GM21529 (cell line): Measurements from ENCODE around the gene MYO9B.

Experiments
- ATAC-seq: cut with Tn5 transposase; IDR thresholded peaks from one replicate; pipeline ENCODE4 v1.9.1; 2021; ENCODE audit not compliant: unreplicated experiment

The MYO9B gene

DNA sequence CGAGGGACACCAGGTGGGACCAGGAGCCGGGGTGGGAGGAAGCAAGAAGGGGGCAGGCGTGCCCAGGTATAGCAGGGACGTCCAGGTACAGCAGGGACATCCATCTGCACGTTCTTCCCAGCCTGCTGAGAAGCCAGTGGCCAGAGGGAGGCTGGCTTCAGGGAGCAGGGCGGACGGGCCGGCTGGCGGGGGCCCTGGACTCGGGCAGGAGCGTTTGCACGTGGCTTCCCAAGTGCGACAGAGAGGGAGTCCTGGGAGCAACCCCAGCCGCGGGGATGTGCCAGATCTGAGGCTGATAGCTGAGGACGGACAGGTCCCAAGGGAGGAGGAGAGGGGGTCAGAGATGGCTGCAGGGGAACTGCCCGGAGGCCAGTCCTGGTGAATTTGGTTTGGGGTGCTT, 36.7 kb downstream of the MYO9B start:
- ATAC-seq: no peak

DNA sequence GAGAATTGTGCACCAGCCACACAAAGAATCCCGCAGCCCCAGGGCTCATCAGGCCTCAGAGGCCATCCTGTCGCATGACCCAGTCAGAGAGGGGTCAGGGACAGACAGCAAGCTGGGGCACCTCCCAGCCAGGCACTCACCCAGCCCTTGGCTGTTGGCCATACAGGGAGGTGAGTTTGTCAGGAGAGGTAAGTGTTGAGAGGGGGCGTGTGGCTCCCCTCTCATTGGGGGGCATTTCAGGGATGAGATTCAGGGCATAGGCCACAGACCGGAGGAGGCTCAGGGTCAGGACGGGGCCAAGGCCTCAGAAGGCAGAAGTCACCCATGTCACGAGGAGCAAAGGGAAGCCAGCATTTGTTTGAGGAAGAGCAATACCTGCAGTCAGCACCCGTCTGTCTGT, 37.1 kb downstream of the MYO9B start:
- no peak for ATAC-seq

DNA sequence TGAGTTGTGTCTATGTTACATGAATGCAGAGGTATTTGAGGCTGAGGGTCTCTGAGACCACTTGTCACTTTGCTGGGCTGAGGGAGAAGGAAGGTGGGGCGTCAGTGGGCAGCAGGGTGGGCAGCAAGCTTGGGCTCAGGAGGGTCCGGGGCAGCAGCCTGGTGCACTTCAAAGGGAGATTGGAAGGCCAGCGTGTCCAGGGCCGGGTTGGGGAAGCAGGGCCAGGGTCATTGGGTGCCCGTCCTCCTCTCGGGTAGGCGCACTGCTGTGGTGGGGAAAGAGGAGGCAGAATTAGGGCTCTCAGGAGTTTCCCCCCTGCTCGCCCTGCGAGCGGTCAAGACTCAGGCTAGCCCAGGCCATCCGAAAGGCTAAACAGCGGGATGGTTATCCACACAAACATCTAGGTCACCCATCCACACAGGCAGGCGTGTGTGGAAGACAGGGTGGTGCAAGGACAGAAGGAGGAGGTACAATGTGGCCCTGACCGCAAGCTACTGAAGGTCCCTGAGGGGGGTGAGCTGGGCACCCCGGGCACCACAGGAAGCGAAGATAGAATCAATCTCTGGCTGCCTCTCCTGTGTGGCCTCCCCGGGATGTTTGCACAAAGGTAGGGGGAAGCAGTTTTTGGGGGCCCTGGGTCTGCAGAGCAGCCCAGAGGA, 37.7 kb downstream of the MYO9B start:
- ATAC-seq: no peak

DNA sequence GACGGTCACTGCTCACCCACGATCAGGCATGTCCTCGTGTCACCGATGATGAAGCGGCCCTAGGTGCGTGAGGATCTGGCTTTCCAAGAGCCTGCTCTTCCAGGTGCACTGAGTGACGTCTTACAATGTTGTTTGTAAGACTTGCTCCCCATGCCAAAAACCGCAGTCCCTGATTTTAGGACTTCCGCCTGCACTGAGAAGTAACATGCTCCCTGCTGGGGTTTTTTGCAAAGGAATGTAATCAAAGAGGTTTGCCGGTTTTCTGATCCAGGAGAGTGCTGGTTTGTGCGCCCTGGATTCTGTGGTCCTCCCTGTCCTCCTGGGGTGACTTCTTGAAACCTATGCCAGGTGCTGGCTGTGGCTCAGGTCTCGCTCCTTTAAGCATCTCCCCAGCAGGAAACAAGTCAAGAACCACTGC, 38.8 kb downstream of the MYO9B start:
- no peak for ATAC-seq

DNA sequence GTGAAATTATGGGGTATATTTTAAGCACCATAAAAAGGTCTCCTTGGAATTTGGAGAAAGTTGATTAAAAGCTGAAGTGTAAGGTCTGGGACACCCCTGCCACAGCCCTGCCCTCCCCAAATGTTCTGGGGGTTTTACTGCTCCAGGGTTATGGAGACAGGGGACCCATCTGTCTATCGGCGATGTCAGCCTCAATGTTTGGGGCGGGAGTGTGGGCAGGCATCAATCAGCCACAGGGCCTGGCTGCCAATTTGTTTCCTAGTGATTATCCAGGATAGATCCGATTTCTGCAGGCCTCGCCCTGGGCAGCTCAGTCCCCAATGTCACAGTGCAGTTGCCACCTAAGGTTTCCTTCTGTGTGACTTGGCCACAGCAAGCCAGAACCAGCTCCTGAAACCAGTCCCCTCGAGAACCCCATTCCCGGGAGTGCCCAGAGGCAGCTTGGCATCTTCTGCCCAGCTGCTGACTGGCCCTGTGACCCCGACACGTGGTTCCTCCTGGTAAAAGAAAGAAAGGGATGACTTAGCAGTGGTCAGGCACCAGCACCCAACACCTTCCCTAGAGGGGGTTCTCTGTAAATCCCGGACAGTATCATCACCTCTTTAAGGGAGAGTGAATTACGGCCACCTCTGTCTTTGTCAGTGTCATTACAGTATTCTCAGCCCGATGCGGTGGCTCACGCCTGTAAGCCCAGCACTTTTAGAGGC, 41.6 kb downstream of the MYO9B start:
- ATAC-seq: no peak

DNA sequence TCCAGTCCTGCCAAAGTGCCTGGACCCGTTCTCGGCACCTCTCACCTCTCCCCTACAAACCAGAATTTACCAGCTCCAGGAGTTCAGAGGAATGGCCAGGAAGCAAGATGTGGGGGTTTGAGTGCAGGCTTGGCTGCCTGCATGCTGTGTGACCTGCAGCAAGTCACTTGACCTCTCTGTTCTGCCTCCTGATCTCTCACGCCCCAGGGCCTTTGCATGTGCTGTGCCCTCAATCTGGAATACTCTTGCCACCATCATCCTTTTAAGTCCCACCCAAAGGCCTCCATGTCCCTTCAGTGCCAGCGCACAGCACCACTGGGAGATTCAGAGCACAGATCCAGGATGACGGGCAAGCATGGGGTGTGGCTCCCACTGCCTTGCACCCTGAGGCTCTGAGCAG, 43.4 kb downstream of the MYO9B start:
- ATAC-seq: no peak

DNA sequence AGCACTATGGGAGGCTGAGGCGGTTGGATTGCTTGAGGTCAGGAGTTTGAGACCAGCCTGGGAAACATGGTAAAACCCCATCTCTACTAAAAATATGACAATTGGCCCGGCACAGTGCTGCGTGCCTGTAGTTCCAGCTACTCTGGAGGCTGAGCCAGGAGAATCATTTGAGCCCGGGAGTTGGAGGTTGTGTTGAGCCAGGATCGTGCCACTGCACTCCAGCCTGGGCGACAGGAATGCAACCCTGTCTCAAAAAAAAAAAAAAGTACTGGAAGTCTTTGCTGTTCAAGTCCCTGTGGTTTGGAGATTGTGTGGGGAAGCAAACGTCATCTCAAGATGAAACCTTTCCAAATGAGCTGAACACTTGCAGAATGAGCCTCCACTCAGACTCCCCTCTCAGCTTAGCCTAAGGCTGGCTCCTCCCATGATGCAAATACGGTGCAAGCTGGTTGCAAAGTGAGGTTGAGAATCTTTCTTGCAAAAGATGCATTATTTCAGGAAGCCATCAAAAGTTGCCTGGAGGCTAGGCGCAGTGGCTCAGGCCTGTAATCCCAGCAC, 46.2 kb downstream of the MYO9B start:
- ATAC-seq: no peak

DNA sequence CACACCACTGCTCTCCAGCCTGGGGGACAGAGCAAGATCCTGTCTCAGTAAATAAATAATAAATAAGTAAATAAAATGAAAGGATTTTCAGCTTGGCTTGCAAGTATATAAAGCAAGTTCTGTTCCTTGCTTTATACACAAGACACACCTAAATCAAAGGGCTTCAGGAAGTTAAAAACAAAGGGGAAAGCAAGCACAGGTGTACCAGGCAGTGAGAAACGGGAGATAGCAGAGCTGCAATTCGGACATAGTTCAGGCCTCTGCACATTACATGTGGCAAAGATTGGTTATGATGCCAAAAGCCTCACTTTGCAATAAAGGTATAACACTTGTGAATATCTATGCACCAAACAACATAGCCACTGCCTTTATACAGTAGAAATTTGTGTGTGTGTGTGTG, 47.5 kb downstream of the MYO9B start:
- ATAC-seq: no peak

DNA sequence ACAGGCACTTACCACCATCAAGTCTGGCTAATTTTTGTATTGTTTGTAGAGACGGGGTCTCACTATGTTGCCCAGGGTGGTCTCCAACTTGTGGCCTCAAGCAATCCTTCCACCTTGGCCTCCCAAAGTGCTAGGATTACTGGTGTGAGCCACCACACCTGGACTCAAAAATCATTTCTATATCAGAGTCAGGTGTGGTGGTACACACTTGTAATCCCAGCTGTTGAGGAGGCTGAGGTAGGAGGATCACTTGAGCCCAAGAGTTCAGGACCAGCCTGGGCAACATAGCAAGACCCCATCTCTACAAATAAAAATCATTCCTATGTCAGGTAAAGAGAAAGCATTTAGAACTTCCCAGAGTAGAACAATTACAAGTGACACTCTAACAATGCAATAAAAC, 48.4 kb downstream of the MYO9B start:
- ATAC-seq: no peak

DNA sequence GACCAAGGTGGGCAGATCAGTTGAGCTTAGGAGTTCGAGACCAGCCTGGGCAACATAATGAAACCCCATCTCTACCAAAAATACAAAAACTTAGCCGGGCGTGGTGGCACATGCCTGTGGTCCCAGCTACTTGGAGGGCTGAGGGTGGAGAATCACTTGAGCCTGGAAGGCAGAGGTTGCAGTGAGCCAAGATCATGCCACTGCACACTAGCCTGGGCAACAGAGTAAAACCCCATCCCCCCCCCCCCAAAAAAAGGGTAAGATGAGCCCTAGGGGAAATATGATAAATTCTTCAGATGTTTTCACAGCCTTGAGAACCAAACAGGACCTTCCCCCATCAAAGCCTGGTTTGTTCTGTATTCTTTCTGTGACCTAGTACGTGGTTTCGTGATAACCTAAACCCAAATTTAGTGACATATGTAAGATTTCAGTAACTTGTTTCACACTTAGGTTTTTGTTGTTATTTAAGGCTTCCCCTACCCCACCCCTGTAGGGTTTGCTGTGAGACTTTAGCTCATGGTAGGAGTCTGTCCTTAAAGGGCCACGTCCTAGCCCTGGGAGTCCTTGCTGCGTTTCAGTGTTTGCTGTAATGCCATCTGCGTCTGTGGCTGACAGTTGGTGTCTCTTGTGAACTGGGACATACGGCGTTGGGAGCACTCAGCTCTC, 49.6 kb downstream of the MYO9B start:
- peak; percentile 62 for ATAC-seq

DNA sequence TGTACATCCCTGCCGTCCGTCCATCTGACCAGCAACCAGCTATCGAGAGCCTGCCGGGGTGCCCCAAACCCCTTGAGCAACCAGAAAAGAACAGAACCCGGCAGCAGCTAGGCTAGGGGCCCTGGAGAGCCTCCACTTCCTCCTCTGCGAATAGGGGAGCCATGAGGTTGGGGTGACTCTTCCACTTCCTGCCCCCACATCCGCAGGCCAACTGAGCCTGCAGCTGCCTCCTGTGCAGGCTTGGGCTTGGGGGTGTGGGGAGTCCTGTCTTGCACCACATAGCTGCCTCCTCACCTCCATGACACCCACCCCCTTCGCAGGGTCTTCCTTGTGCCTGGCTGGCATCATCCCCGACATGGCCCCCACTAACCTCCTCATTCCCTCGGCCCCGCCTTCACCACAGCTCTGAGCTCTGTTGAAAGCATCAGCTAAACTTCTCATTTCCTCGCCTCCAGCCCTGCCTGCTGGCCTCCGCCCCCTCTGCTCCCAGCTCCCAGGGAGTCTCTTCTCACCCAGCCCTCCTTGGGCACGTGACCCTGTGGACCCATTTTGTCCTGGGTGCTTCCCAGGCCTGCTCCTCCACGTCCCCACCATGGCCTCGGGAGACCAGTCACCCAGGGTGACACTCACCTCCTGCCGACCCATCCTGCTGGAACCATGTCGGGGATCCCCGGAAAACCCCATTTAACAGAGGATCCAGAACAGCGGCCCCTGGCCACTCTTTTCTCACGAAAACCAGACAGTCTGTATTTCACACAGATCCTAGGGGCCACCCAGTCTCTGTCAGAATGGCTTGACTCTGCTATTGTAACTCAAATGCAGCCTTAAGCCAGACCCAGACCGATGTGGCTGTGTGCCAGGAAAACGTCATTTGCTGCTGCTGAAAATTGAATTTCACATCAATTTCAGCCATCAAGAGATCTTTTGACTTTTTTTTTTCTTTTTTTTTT, 50.4 kb downstream of the MYO9B start:
- ATAC-seq: peak; percentile 57

DNA sequence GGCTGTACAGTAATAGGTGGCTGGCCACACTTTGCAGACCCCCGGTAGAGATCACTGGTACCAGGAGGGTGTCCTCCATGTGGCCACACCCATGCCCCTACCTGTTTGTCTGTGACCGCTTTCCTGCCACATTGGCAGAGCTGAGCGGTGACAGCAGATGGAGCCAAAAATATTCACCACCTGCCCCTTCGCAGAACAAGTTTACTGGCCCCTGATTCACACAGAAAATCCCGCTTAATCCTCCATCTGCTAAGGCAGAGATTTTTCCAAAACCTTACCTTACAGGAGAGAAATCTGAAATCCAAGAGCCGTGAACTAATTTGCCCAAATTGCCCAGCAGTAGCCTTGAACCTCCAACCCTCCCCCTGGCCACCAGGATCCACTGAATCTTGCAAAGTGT, 52.1 kb downstream of the MYO9B start:
- no peak for ATAC-seq

DNA sequence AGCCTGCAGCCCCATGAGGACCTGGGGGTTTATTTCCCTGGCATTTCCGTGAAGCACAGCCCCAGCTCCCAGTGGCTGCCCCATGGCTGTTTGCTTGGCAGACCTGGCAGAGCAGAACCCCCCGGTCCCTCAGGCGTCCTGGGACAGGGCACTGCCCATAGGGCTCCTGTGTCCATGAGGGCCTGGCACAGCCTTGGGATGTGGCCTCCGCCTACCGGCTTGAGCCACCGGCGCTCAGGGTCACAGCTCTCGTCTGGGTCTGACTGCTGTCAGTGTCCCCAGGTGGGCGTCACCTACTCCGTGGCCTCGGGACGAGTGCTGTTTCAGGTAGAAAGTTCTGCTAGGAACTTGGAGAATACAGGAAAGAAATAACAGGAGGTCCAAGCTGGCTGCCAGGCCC, 52.8 kb downstream of the MYO9B start:
- ATAC-seq: no peak

DNA sequence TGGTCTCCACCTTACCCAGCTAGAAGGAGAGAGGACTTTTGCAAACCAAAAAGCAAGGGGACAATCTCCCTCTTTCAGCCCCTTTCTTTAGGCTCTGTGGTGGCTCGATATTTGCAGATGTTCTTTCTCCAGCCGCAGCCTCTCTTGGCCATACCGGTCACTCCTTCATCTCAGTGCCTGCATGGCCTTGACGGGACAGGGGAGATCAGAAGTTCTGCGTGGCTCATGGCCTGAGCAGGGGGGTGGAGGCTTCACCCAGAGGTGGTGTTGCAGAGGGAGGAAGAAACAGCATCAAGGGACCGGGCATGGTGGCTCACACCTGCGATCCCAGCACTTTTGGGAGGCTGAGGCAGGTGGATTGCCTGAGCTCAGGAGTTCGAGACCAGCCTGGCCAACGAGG, 53.2 kb downstream of the MYO9B start:
- no peak for ATAC-seq

DNA sequence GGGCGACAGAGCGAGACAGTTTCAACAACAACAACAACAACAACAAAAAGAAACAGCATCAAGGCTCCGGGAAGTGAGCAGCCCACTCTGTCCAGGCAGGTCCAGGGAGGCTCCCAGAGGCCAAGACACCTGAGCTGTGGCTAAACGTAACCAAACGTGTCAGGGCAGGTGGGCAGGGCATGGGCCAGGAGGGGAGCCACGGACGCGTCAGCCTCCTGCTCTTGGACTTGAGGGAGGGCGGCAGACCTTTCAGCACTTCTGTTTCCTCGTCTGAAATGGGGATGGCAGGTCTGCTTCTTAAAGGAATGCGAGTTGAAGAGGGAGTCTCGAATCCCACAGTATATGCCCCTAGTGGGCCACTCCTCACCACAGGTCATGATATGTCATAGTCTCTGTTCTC, 53.8 kb downstream of the MYO9B start:
- no peak for ATAC-seq

DNA sequence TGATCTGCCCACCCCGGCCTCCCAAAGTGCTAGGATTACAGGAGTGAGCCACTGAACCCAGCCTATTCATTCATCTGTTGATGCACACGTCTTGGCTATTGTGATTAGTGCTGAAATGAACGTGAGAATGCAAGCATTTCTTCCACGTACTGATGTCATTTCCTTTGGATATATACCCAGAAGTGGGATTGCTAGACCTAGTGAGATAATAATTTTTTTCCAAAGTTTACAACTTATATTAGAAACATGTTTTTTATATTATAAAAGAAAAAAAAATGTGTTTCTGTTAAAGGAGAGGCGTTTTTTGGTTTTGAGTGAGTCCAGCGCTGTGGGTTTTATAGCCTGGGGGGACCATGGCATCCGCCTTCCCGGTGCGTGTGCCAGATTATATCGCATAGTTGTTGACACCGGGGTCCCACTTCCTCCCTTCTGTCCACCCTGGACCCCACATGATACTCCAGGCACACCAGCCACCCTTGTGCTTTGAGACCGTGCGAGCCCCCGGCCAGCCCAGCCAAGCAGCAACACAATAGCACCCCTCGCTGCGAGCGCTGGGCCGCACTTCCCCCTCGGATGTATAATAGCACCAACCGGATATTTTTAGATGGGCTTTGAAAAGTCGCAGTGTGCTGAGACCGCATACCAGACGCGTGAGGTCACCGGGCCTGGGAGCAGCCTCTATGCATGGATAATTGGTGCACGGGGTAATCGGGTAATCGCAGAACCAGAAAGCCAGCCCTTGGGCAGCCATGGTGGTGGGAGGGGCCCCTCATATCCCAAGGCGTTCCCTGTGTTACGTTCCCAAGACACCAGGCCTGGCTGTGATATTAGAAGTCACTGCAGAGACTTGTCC, 59.6 kb downstream of the MYO9B start:
- no peak for ATAC-seq

DNA sequence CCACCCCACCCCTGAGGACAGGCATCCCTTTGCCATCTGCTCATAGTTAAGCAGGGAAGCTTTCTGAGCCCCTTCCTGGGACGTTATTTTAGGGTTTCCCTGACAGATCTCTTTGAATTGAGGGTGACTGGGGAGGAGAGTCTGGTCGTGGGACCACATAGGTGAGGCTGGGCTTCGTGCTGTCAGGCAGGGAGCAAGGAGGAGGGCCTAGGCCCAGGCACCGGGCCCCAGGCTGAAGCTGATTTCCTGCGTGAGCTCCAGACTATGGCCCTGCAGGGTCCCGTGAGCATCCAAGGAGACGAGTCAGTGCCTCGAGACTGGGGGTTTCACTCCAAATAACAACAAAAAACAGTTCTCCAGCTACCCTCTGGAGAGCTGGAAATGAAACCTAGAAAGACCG, 60.4 kb downstream of the MYO9B start:
- no peak for ATAC-seq

DNA sequence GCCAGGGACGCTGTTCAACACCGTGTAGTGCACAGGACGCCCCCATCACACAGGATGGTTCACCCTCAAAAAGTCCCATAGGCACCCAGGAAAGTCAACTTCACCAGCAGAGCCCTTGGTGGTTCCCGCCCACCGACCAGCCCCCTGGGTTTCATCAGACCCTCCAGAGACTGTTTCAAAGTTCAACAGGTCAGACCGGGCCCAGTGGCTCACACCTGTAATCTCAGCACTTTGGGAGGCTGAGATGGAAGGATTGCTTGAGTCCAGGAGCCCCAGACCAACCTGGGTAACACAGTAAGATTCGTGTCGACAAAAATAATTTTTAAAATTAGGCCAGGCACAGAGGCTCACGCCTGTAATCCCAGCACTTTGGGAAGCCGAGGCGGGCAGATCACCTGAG, 61.0 kb downstream of the MYO9B start:
- no peak for ATAC-seq

DNA sequence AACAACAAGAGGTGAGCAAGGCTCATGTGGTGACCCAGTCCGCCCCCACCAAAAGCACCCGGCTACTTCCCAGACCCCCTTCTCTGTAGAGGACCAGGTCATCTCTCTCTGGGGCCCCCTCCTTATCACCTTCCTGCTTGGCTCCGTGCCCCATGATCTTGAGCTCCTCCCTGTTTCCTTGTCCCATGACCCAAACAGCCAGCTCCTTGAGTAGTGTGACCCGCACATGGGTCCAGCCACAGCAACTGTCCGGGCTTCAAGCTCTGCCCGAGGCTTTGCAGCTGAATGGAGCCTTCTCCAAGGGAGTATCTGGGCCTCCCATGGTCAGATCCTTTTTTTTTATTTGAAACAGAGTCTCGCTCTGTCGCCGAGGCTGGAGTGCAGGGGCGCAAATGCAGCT, 61.8 kb downstream of the MYO9B start:
- no peak for ATAC-seq
